GM04504 (cell line): ENCODE data around the gene PLA2G4D.

Experiments used
- DNase-seq: peaks from one replicate; pipeline ENCODE4 v3.0.0-alpha.2; 2012; ENCODE audit warnings: low read depth

Gene PLA2G4D

GRCh38 chr15:42050484-42051255 is 43.7 kb downstream of the PLA2G4D start:
- no peak for DNase-seq

- DNase-seq: no peak
These were observed 45.6 kb downstream of the PLA2G4D start for GRCh38 chr15:42048821-42049200.

- no peak for DNase-seq
These were observed 46.1 kb downstream of the PLA2G4D start for GRCh38 chr15:42048080-42048820.

- no peak for DNase-seq
These were observed 47.8 kb downstream of the PLA2G4D start for GRCh38 chr15:42046597-42046996.

GRCh38 chr15:42045211-42045615 is 49.1 kb downstream of the PLA2G4D start:
- DNase-seq: no peak

- DNase-seq: no peak
These were observed 51.6 kb downstream of the PLA2G4D start for GRCh38 chr15:42042602-42043400.

GRCh38 chr15:42038401-42038800 is 56.0 kb downstream of the PLA2G4D start:
- DNase-seq: no peak

- no peak for DNase-seq
These were observed 56.7 kb downstream of the PLA2G4D start for GRCh38 chr15:42037656-42038055.

GRCh38 chr15:42036966-42037365 is 57.4 kb downstream of the PLA2G4D start:
- no peak for DNase-seq

- DNase-seq: no peak
These were observed 58.1 kb downstream of the PLA2G4D start for GRCh38 chr15:42036112-42036905.

- DNase-seq: no peak
These were observed 59.0 kb downstream of the PLA2G4D start for GRCh38 chr15:42035435-42035761.

GRCh38 chr15:42034628-42035434 is 59.5 kb downstream of the PLA2G4D start:
- DNase-seq: no peak

- no peak for DNase-seq
These were observed 61.0 kb downstream of the PLA2G4D start for GRCh38 chr15:42033214-42033873.

GRCh38 chr15:42032376-42033213 is 61.8 kb downstream of the PLA2G4D start:
- DNase-seq: no peak

GRCh38 chr15:42031198-42031915 is 63.0 kb downstream of the PLA2G4D start:
- no peak for DNase-seq

GRCh38 chr15:42027521-42027920 is 66.8 kb downstream of the PLA2G4D start:
- DNase-seq: no peak

GRCh38 chr15:42024303-42024702 is 70.1 kb downstream of the PLA2G4D start:
- DNase-seq: no peak

GRCh38 chr15:42021593-42021992 is 72.8 kb downstream of the PLA2G4D start:
- DNase-seq: no peak

GRCh38 chr15:42020713-42021273 is 73.6 kb downstream of the PLA2G4D start, which contains the start of gene PLA2G4E:
Gene PLA2G4E (minus strand): TSS chr15:42021042. CDS start chr15:42021030, 12 bp downstream.
- no peak for DNase-seq
